GM18517 (cell line): ENCODE measurements around the gene PPIL1.

Source experiments
- ATAC-seq: cut with Tn5 transposase; IDR thresholded peaks from one replicate; pipeline ENCODE4 v1.9.1; 2021; ENCODE audit warnings: mild to moderate bottlenecking, moderate library complexity; ENCODE audit not compliant: unreplicated experiment

PPIL1 gene

DNA sequence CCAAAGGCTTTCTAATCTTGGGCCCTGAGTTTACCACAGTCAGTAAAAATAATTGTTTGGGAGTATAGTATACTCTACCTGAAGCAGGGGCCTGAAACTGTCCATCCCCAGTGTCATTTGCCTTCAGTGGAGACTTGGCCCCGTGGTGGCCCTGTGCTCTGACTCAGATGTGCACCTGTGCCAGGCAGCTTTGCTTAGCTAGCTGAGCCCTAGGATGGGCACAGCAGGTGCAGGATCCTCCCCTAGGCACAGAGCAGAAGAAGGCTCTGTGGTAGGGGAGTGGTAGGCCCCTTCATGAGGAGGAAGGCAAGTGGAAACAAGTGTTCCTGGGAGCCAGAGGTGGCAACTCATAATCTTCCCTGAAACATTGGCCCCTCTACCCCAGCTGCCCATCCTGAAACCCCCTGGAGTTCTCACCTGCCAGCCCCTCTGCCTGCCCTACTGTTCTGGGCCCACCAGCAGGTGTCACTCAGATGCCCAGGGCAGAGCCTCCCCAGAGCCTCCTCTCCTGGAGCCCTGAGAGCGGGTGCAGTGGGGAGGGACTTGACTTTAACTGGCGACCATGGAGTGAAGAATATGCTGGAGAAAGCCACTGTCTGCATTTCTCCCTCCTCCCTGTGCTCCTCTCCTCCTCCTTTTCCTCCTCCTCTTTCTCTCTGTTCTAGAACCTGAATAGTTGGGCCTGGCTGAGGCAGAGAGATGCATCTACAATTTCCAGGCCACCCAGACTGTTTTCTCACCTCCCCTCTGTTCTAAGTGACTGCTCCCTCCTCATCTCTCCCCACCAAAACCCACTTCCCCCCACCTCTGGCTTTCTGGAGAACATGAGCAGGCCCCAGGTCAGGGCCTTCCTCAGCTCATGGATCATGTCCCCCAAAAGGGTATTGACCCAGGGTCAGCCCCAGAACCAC is 38.2 kb downstream of the PPIL1 start:
- no peak for ATAC-seq

DNA sequence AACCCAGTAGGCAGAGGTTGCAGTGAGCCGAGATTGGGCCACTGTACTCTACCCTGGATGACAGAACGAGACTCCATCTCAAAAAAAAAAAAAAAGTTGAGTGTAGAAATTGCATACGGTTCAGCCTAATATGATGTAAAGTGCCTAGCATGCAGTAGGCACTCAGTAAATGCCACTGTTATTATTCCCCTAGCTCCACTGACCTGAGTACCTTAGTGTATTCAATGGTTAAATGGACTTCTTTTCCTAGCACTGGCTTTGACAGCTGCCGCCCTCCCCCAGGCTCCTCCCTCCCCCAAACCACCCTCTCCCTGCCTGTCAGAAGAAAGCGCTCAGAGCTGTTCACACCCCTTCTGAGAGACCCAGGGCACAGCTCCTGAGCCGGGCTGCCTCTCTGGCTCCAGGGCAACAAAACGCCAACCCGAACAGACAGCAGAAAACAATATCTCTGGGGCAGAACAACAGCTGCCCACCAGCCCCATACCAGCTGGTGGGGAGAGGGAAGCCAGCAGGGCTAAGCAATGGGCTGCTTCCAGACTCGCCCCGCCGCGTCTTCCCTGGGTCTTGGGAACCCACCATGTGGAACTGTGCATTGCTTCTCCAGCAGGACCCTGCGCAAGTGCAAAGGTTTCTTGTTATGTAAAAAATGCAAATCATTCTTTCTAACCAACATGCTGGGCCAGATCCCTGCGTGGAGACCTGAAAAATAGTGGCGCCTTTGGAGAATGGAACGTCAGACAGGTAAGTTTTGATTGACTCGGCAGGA is 39.8 kb downstream of the PPIL1 start:
- ATAC-seq = no peak

DNA sequence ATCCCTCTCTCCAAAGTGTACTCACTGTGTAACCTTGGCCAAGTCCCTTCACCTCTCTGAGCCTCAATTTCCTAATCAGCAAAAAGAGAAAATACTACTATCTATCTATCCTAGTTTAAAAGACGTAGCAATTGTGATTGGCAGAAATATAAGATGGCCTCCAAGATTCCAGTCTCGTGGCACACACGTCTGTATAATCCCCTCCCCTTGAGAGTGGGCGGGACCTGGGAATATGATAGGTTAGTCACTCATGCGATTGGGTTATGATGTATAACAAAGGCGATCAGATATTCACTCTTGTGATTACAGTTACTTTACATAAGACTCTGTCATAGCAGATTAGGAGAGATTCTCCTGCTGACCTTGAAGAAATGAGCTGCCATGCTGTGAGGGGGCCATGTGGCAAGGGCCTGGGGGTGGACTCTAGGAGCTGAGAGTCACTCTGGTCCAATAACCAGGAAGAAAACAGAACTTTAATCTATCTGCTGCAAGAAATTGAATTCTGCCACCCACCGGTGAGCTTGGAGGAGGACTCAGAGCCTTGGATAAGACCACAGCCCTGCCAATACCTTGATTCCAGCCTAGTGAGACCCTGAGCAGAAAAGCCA is 41.3 kb downstream of the PPIL1 start:
- ATAC-seq = no peak

DNA sequence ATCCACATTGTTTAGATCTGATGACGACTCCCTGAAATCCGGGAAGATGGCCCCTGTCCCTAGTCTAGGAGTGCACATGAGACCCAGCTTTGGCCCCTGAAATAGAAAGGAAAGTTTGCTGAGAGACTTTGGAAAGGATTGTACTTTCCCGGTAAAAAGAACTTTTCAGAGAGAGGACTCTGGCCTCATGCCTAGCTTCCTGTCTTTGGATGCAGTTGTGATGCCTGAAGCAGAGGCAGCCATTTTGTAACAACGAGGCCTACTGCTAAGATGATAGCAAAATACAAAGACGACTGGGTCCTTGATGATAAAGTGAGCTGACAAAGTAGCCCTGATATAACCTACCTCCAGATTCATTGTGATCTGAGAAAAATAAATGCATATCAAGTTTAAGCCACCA is 42.3 kb downstream of the PPIL1 start:
- ATAC-seq = no peak

DNA sequence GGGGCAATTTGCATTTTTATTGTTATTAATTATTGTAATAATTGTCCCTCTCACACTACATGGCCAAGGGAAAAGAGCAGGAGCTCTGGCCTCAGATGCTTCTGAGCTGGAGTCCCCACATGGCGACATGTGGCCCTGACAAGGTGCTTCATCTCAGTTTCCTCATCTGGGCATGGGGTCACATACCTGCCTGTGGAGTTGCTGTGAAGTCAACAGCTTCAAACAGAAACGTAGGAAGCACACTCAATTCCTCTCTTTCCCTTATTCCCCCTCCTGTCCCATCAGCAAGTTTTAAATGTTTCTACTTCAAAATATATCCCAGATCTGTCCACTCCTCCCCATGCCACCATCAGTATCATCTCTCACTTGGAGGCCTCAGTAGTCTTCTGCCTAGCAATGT is 44.0 kb downstream of the PPIL1 start:
- no peak for ATAC-seq

DNA sequence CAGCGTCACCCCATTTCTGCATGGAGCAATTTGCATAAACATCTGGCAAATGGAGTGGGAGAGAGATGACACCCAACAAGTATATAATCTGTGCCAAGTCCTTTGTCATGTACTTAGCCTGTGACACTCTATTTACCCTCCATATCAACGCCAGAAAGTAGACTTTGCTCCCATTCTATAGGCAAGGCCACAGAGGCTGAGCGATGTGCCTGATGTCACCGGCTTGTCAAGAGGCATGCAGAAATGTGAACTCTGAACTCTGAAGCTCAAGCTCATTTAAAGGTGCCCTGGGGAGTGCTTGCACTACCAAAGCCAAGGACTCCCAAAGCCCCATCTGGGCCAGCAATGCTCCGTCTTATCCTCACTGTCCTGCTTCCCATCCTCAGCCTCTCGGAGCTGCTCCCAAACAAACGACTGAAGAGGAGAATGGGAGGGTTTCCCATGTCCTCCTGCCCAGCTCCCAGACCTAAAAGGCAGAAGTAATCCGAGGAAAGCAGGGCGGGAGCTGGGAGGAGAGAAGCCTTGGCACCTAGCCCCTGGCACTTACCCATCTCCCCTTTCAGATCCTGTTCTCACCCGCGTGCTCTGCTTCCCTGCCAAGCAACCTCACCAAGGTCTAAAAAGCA is 44.6 kb downstream of the PPIL1 start:
- ATAC-seq = no peak

DNA sequence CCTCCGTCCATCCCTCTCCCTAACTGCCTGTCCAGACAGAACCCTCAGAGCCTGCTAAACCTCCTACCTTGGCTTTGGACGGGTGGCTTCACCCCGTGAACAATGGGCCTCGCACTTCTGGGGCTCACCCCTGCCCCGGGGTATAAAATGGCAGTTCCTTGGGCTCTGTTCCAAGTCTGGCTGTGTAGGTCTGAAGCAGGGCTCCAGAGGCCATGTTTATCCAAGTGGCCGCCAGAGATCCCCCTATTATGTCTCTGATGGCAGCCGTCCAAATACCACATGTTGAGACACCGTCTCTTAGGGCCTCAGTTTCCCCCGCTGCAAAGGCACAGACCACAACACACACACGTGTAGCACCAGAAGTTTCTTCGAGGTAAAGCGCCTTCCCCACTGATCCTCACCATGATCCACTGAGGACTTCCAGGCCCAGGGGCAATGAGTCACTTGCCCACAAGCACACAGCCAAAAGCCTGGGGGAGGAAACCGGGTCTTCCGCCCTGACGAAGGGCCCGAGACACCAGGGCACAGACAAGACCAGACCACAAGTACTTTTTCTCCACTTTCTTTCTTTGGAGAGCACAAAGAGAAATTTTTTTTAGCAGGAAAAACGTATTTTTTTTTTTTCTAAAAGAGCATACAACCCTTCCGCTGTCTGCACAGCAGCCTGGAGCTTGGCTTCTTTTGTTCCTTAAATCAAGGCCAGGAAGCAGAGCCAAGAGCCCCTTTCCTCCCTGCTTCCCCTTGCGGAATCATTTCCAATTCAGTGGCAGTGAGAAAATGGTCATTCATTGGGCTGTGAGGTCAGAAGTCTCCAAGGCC is 47.1 kb downstream of the PPIL1 start:
- no peak for ATAC-seq

DNA sequence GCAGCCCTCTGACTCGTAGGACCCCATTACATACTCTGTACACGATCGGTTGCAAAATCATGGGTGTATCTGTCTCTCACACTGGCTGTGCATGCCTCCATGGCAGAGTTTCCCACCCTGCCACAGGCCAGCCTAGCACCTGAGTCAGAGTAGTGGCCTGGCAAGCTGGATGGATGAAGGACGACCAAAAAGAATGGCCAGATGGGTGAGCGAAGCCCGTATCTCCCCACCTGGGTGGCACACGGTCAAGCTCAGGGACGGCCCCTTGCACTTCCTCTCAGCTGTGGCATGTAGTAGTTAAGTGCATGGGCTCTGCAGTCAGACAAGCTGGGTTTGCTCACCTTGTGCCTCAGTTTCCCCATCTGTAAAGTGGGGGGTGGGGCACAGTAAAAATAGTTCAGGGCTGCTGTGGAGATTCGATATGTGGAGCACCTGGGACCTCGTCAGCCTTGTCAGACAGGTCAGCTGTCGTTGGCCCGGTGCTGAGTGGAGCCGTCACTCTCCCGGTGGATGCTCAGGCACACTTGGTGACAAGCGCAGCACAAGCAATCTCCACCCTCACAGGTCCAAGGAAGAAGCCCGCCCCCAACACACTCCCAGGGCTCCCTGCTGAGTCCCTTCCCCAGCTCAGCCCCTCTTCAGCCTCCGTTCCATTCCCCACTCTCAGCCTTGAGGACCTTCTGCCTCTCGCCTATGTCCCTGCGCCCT is 47.9 kb downstream of the PPIL1 start:
- no peak for ATAC-seq

DNA sequence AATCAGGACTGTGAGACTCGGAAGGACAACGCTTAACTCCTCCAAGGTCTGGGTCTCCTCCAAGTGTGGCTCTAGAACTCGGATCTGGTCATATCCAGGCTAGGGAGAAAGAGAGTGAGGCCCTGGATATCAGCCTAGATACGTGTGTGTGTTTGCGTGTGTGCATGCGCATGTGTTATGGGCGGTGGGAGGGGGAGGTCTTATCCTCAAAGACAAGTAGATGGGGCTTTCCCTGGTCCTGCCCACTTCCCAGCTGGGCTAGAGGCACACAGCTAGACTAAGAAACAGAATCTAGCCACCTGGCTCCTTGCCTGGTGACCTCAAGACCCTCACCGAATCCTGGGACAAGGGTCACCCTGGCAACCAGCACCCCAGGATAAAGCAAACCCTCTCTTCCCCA is 48.6 kb downstream of the PPIL1 start:
- no peak for ATAC-seq

DNA sequence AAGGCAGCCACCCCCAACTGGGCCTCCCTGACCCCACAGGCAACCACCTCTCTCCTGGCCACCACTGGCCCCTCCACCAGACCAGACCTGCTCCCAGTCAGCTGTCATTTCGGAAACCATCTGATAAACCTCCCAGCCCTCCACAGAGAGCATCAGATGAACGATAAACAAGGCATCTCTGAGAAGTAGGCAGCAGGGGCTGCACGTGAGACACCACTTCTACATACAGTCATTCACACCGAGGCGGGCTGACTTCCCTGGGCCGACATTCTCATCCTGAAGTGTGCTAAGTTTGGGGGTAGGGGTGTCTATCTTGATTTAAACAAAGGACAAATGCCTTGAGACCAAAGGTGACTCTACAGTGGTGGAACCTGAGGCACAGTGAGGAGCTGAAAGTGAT is 49.2 kb downstream of the PPIL1 start:
- no peak for ATAC-seq

DNA sequence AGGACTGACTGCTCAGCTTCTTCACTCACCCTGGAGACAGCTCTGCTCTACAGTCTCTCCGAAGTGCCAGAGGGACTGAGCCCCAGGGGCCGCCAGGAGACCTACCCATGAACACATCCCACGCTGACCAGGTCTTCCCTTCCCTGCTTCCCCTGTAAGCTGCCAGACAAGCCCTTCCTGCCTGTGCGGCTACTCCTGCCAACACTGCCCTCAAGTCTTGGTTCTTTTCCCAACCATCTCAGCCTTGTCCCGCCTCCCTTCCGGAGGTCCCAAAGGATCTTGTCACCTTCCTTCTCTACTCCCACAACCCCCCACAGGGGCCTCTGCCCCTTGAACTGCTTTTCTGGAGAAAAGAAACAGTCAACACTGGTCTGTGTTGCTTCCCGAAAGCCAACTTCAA is 50.4 kb downstream of the PPIL1 start:
- ATAC-seq = no peak

DNA sequence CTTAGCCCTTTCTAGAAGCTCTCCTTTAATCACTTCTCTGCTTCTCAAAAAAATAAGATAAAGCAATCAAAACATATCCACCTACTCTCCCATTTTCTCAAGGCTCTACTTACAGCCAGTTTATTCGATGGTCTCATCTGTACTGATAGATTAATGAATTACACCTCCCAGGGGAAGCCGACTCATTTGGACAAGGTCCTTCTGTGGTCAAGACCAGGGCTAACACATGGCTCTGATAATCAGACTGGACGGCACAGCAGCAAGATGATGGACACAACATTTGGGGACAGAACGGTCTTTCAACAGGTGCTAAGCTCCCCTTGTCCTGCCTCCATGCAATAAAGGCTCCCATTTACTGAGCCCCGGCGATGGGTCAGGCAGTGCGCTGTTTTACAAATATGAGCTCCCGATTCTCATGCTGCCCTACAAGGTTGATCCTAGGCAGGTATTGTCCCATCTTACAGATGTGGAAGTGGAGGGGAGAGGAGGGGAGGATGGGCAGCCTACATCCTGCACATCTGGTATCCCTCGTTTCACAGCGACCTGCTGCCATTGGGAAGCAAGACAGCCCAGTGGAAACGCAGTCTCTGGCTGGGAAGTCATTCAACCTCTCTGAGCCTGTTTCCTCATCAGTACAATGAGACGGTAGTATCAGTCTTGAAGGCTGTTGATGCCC is 51.0 kb downstream of the PPIL1 start:
- ATAC-seq = no peak

DNA sequence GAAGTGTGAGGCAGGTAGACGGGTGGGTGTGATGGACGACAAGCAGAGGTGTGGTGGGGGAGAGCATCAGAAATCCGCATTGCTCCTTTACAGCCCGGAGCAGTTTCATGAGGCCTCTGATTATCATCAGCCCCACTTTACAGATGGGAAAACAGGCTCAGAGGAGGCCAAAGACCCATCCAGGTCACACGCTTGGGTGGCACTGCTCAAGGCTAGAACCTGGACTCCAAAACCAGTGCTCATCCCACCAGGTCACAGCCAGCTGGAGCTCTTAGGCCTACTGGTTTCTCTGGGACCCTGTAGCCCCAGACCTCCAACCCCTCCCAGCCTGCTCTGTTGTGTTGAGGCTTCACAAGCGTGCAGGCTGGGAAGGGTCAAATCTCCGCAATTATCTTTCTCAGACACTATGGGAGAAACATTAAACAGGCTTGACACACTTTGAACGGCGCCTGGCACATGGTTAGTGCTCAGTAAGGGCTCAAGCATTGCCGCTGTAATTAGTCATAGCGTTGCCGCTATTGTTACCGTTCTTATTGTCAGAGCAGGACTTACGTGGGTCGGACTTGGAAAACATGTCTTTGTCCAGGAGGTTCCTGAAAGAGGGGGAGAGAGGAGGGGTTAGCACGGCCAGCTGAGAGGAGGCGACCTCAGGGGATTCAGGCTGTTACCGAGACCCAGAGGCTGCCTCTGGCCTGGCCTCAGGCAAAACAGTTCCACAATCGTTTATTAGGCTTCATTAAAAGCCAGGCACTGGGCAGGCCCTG is 51.9 kb downstream of the PPIL1 start:
- ATAC-seq = no peak

DNA sequence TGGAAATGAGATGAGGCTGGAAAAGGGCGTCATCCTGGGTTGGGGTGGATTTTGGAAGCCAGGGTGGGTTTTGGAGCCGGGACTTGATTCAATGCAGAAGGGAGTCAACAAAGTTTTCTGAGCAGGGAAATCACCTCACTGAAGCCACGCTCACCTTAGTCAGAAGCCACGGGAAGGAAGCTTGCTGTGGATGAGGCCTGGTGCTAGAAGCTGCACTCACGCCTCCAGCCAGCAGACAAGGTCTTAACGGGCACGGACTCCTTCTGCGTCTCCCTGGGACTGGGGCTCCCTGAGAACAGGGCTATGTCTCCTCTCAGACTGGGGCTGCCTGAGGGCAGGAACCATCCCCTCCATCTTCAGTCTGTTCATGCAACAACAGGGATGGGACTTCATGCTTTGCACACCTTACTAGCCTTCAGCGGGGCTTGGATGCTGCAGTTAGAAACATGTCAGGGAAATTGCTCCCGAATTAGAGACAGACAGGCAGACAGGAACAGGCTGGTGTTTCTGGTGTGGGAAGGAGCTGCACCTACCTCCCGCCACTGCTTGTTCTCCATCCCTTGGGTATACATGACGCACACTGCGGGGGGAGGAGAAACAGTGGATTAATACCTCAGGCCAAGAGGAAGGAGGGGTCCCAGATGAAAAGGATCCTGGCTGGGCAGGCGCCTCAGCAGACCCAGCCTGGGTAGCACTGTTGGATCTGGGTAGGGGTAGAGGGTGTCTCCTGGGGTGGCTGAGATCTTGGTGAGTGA is 52.8 kb downstream of the PPIL1 start:
- ATAC-seq = no peak

DNA sequence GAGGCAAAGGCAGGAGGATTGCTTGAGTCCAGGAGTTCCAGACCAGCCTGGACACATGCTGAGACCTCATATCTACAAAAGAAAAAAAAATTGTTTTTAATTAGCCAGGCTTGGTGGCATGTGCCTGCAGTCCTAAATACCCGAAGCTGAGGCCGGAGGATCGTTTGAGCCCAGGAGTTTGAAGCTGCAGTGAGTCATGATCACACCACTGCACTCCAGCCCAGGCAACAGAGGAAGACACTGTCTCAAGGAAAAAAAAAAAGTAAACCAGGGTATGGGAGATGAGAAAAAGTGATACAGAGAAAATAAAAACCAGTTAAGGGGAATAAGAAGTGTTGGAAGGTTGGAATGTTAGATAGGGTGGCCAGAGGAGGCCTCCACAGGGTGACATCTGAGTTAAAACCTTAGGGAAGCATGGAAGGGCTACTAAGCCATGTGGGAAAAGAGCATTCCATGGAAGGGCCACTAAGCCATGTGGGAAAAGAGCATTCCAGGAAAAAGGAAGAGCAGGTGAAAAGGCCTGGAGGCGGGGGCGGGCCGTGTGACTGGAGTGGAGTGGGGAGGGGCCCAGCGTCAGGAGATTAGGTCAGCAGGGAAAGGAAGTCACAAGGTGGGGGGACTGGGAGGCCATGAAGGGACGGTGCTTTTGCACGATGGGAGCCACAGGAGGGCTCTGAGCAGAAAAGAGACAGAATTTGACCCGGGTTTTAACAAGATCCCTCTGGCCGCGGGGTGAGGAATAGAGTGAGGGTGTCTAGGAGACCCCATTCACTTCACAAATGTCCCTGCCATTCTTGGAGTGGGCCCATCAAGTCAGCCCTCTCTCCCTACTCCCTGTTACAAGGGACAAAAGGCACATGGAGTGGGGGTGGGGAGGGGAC is 53.7 kb downstream of the PPIL1 start:
- ATAC-seq = no peak

DNA sequence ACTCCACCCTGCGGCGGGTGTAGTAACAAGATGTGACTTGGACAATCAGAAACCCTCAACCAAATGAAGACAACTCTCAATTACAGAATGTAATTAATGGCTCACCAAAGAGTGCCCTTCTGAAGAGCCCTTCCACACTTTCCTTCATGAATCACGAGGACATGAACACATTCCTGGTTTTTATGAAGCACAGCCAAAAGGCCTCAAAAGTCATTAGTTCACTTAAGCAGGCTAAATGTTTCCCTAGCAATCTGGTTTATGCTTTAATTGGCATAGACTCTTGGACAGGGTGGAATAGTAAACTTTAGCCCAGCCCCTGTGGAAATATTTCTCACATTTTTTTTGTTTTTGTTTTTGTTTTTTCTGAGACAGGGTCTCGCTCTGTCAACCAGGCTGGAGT is 55.8 kb downstream of the PPIL1 start:
- no peak for ATAC-seq

DNA sequence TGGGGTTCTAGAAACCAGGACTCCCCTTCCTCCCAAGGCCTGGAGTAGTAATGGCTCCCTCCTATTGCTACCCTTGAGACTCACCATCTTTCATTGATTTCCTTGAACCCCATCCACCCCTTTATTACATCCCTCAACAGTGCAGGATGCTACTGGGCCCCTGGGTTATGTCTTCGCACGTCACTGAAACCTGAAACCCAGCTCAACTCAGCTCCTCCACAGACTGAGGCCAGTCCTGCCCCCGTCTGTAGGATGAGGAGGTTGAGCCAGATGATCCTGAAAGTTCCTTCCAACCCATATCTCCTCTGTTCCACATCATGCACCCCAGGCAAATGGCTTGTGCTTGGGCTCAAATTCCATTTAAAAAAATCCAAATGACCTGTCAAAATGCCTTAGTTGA is 56.8 kb downstream of the PPIL1 start:
- no peak for ATAC-seq
